Stomach (tissue), 9 donors: ENCODE measurements around the gene NDC1. TPM values are rescaled to one million over a fixed set of nuclear protein-coding genes. Genes with fewer than 3 reads are reported as not detected.

Experiments
- DNase-seq, 2 donors: peaks; one replicate each; pipeline versions ENCODE4 v3.0.0 to v3.0.0-alpha.2; 2013 to 2019
- H3K27ac ChIP-seq, 5 donors: fragments of 200-600 bp in 4 of 5; sonication (generic) in 4 of 5; one replicate each; pipeline ENCODE4 v1.5.1; 2013 to 2019; ENCODE audit warnings: mild to moderate bottlenecking in 1 of 5, moderate library complexity in 1 of 5
- H3K27me3 ChIP-seq, 3 donors: fragments of 200-600 bp; sonication (generic); one replicate each; pipeline ENCODE4 v1.5.1; 2017 to 2019; ENCODE audit warnings: mixed run types in 1 of 3
- H3K36me3 ChIP-seq, 4 donors: fragments of 200-600 bp; sonication (generic); 1 replicate in 3 of 4; 2 replicates in 1 of 4; pipeline ENCODE4 v1.5.1; 2016 to 2019
- H3K4me1 ChIP-seq, 4 donors: fragments of 200-600 bp; sonication (generic); one replicate each; pipeline ENCODE4 v1.5.1; 2016 to 2019
- H3K4me3 ChIP-seq, 4 donors: fragments of 200-600 bp; sonication (generic) in 3 of 4; one replicate each; pipeline ENCODE4 v1.5.1; 2016 to 2019; ENCODE audit warnings: mild to moderate bottlenecking in 1 of 4
- H3K9me3 ChIP-seq, 4 donors: fragments of 200-600 bp; sonication (generic); one replicate each; pipeline ENCODE4 v1.5.1; 2016 to 2019
- CTCF ChIP-seq, 7 experiments: fragments of 450-650 bp in 4 of 7; fragments of 200-600 bp in 3 of 7; sonication (generic) in 3 of 7; IDR thresholded peaks; one replicate each; pipeline ENCODE4 v1.5.1; 2016 to 2019; ENCODE audit warnings: antibody characterized with exemption in 7 of 7, control low read depth in 2 of 7, mild to moderate bottlenecking in 1 of 7
- EP300 ChIP-seq: sonication (generic); formaldehyde crosslinking; IDR thresholded peaks from one replicate; pipeline ENCODE4 v1.6.1; 2017; ENCODE audit warnings: antibody characterized with exemption
- POLR2A ChIP-seq, 4 donors: fragments of 450-650 bp; IDR thresholded peaks; one replicate each; pipeline ENCODE4 v1.6.1; 2016; ENCODE audit warnings: antibody characterized with exemption in 4 of 4, control low read depth in 2 of 4, mild to moderate bottlenecking in 1 of 4, moderate library complexity in 1 of 4
- POLR2AphosphoS5 ChIP-seq, 3 donors: sonication (generic); formaldehyde crosslinking; IDR thresholded peaks; one replicate each; pipeline ENCODE4 v1.6.1; 2016; ENCODE audit warnings: antibody characterized with exemption in 3 of 3
- WGBS, 5 donors: extraction: QIAGEN DNeasy Blood & Tissue Kit in 3 of 5; methylation state at CpG; one replicate each; pipeline versions ENCODE4 v1.1.5 to v1.1.7; 2013 to 2018; 5-methylcytosine and 5-hydroxymethylcytosine counted together
- intact Hi-C: fragments of 100-400 bp; cut with DNase I; formaldehyde crosslinking; loops from one replicate; pipeline ENCODE4 v1.15.1; 2023; ENCODE audit warnings: low total_unique reads
- polyA plus RNA-seq, 3 donors: library from polyadenylated mRNA; stranded (reverse); fragments of 200-250 nt; gene quantifications; one replicate each; pipeline ENCODE4 v1.2.3, GENCODE V29; 2013
- total RNA-seq, 5 donors: library from RNA; depleted of rRNA; stranded (reverse); fragments of >200 nt; gene quantifications; one replicate each; pipeline versions ENCODE4 v1.1.0 to v1.2.3, GENCODE V29; 2014 to 2016
- donor health status: healthy with polysubstance abuse.
- donor health status: Bipolar disorder and iron deficiency.
- donor health status: healthy.

NDC1 gene
- total and polyA plus RNA-seq, 8 donors, result 2.6 to 46.9 (median 7.7) TPM

GRCh38 chr1:53871773-53872484 is 33.8 kb upstream of the NDC1 start:
- H3K27me3 ChIP-seq, result no peaks in the 10 kb centered on the region
- intact Hi-C loops, result no loop called here
- H3K36me3 ChIP-seq, result peaks cover 32 to 97% (median 96%) of the 10 kb centered on the region in 4 donors
- H3K27ac ChIP-seq, result no peak overlapping the region
- no peak for DNase-seq
- no peaks in the 10 kb centered on the region for H3K9me3 ChIP-seq
- TF ChIP-seq POLR2A (IDR thresholded peaks at IDR 0.05) (no peak), POLR2AphosphoS5 (IDR thresholded peaks at IDR 0.05) (no peak), EP300 (no peak), CTCF (IDR thresholded peaks at IDR 0.05) (no peak)
- no peak overlapping the region for H3K4me3 ChIP-seq
- H3K4me1 ChIP-seq, result peaks cover 0 to 8% (median 0%) of the 10 kb centered on the region in 4 donors
- WGBS, 5 donors, result 62 to 87% (median 68%) methylated on average over 5 of the region's 5 CpGs

GRCh38 chr1:53871221-53871620 is 33.1 kb upstream of the NDC1 start:
- 67 to 85% (median 71%) methylated on average over 4 of the region's 4 CpGs for WGBS, 5 donors
- intact Hi-C loops, result no loop called here
- H3K9me3 ChIP-seq, result no peaks in the 10 kb centered on the region
- peak in 1 of 2 donors; percentile 15 for DNase-seq
- TF ChIP-seq POLR2A (IDR thresholded peaks at IDR 0.05) (no peak), POLR2AphosphoS5 (IDR thresholded peaks at IDR 0.05) (no peak), EP300 (no peak)
- no peak overlapping the region for H3K27ac ChIP-seq
- H3K4me1 ChIP-seq, result peaks cover 0 to 8% (median 0%) of the 10 kb centered on the region in 4 donors
- H3K4me3 ChIP-seq, result no peak overlapping the region
- peaks cover 27 to 97% (median 96%) of the 10 kb centered on the region in 4 donors for H3K36me3 ChIP-seq
- H3K27me3 ChIP-seq, result no peaks in the 10 kb centered on the region

GRCh38 chr1:53869454-53870117 is 31.5 kb upstream of the NDC1 start:
- TF ChIP-seq CTCF (IDR thresholded peaks at IDR 0.05) (no peak), EP300 (no peak), POLR2A (IDR thresholded peaks at IDR 0.05) (no peak), POLR2AphosphoS5 (IDR thresholded peaks at IDR 0.05) (no peak)
- DNase-seq, result peak in 1 of 2 donors; percentile 34
- 84 to 93% (median 88%) methylated on average over 11 of the region's 11 CpGs for whole genome bisulfite sequencing, 5 donors
- no peak overlapping the region for H3K4me3 ChIP-seq
- H3K9me3 ChIP-seq, result no peaks in the 10 kb centered on the region
- H3K36me3 ChIP-seq, result peaks cover 24 to 98% (median 93%) of the 10 kb centered on the region in 4 donors
- no peak overlapping the region for H3K27ac ChIP-seq
- no peaks in the 10 kb centered on the region for H3K27me3 ChIP-seq
- peaks cover 0 to 8% (median 0%) of the 10 kb centered on the region in 4 donors for H3K4me1 ChIP-seq
- intact Hi-C loops, result no loop called here

- WGBS, 5 donors, result 32 to 58% (median 39%) methylated on average over 1 of the region's 1 CpG
- TF ChIP-seq CTCF (IDR thresholded peaks at IDR 0.05), result no peak
- TF ChIP-seq POLR2A (IDR thresholded peaks at IDR 0.05), result no peak
- no peak for TF ChIP-seq EP300
- no peak for DNase-seq
- intact Hi-C loops, result no loop called here
- Histone ChIP-seq H3K4me3 (no peak overlapping the region), H3K27ac (no peak overlapping the region), H3K36me3 (peaks cover 24 to 97% (median 88%) of the 10 kb centered on the region in 4 donors), H3K9me3 (no peaks in the 10 kb centered on the region), H3K4me1 (peaks cover 0 to 8% (median 0%) of the 10 kb centered on the region in 4 donors), H3K27me3 (no peaks in the 10 kb centered on the region)
These were observed 30.5 kb upstream of the NDC1 start for GRCh38 chr1:53868565-53868964.
